NOMO-1 treated with DMSO at 0.1 percent for 48 hours (cell line): Measurements from ENCODE around the gene SYNGR3.
"Not testable (repeated sequence)": the region's sequence is repeated elsewhere in the genome, so short reads cannot be mapped to it uniquely, and the experiment has no call there.

ENCODE experiments used
- DNase-seq: peaks from one replicate; lab custom pipeline; 2025; ENCODE audit not compliant: unreplicated experiment; lab: John Stamatoyannopoulos, UW

The SYNGR3 gene

GRCh38 chr16:2027024-2028010 is 37.5 kb downstream of the SYNGR3 start:
- DNase-seq = no peak

DNA sequence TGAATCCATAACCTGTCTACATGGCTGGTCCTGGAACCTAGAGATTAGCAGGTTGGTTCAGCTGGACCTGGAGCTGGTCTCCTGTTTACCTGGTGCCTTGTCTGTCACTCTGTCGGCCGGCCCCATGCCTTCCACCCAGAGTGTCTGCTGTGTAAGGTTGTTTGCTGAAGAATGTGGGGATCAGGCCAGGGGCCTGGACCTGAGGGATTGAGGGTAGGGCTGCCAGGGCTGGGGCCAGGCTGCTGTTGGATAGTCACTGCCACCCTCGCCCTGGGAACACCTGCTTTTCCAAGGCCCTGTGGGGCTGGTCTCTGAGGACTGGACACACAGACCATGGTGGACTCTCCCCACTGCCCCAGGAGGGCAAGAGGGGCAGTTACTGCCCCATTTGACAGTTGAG is 38.4 kb downstream of the SYNGR3 start:
- no peak for DNase-seq

DNA sequence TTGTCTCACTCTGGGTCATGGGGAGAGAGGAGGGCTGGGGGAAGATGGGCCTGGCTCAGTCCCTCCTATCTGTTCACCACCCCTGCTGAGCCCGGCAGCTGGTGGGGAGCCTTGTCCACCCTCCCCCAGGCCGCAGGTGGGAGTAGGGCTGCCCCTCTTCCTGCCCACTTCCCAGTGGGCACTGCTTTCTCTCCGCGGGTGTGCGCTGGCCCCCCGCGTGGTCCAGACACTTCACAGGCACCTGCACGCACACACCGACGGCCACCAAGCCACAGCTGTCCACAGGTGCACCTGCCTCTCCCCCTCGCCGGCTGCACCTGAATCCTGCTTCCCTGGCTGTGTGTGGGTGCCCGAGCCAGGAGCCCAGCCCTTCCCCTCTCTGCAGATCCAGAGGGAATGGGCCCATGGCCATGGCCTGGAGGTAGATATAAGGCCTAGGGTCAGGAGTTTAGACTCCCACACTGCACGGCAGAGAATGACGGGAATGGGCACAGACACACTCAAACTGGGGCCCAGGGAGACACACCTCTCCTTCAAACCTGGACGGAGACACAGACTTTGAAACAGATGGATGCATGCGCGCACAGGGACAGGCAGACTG is 39.0 kb downstream of the SYNGR3 start:
- no peak for DNase-seq

DNA sequence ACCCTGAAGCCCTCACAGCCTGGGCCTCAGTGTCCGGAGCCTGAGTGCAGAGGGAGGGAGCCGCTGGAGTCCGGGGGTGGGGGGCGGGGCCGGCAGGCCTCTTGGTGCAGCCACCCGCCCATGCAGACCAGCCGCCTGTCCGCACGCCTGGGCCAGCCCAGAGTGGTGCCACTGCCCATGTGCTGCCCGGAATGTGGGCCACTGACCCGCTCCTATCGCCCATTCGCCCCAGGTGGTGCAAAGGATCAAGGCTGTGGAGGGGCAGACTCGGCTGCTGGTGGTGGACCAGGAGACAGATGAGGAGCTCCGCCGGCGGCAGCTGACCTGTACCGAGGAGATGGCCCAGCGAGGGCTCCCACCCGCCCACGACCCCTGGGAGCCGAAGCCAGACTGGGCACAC is 39.6 kb downstream of the SYNGR3 start:
- no peak for DNase-seq

DNA sequence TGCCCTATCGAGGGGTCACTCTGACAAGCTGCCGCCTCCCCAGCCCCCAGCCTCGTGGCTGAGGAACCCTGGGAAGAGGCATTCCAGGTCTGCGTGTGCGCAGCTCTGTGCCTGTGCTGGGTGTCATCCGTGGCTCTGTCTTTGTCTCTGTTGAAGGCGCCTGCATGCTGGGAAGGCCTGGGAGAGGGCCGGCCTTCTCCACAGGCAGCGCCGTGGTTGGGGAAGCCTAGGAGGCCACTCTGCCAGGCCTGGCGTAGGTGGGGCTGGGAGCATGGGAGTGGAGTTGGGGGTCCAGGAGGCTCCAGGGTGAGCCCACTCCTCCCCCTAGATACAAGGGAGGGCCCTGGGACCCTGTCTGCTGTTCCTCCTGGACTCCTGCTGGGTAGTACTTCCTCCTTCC is 40.3 kb downstream of the SYNGR3 start:
- no peak for DNase-seq

DNA sequence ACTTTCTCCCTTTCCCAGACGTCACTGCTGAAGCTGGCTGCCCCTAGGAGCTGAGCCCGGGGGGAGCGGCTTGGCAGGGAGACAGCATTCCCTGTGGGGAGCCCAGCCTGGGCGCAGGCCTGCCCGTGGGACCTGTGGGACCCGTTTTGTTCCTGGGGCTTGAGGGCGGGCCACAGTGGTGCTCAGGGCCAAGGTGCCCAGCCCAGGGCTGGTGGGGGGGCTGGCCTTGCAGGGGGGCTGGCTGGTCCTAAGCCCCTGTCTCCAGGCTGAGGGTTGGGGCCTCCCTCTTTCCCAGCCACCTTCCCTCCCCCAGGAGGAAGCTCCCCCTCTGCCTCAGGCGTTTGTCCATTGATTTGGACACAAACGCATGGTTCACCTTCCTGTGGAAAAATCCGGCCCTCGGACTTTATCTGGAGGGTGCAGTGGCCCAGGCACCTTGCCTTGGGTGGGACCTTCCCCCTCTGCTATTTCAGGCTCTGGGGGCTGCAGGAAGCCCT is 41.4 kb downstream of the SYNGR3 start:
- DNase-seq = no peak

GRCh38 chr16:2032285-2033056 is 42.7 kb downstream of the SYNGR3 start:
- DNase-seq = no peak

GRCh38 chr16:2033057-2033908 is 43.5 kb downstream of the SYNGR3 start:
- no peak for DNase-seq

GRCh38 chr16:2033909-2034695 is 44.3 kb downstream of the SYNGR3 start:
- DNase-seq = not testable (repeated sequence)

GRCh38 chr16:2034696-2035430 is 45.1 kb downstream of the SYNGR3 start:
- DNase-seq = no peak

DNA sequence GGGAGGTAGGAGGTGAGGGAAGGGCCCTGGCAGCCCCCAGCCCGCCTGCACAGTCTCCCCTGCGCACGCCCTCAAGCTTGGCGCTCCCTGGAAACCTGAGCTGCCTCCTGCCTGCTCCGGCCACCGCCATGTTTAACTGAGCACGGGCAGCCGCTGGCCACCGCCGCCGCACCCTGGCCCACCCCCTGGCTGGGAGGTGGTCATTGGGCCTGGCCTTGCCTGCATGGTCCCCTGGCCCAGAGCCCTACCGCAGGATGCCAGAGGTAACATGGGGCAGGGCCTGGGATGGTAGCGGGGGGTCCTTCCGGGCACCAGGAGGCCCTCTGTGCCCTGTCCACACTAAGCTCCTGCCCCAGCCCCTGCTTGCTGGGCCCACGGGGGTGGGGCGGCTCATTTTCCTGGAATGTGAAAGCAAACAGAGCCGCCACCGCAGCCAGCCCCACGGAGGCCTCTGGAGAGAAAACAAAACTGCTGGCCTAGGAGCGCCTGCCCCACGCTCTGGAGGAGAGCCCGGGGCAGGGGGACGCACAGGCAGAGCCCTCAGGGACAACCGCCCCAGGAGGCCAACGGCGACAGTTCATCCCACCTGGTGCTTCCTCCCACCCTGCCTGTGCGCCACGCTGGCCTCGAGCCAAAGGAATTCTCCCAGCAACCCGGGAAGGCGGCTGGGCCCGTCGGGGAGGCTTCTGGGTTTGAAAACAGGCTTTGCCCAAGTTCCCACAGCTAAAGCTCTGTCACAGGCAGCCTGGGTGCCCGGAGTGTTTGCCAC is 45.8 kb downstream of the SYNGR3 start:
- no peak for DNase-seq

DNA sequence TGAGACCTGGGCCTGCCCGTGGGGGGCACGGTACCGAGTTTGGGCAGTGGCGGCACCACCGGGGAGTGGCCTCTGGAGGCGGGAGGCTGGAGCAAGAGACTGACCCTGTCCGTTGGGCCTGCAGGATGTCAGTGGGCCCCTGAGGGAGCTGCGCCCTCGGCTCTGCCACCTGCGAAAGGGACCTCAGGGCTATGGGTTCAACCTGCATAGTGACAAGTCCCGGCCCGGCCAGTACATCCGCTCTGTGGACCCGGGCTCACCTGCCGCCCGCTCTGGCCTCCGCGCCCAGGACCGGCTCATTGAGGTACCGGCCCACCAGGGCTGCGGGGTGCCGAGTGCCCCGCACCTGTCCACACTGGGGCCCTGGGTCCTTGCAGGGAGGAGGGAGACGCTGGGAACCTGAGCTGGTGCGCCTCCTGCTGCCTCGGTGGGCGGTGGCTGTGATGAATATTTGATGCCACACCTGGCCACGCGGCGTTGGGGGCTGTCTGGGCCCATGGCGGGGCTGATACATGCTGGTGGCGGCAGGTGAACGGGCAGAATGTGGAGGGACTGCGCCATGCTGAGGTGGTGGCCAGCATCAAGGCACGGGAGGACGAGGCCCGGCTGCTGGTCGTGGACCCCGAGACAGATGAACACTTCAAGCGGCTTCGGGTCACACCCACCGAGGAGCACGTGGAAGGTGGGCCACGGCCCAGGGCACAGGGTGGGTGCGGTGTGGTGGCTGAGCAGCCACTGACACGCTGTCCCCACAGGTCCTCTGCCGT is 46.6 kb downstream of the SYNGR3 start:
- DNase-seq = no peak

- DNase-seq = no peak
Observed at GRCh38 chr16:2037115-2037514, 47.3 kb downstream of the SYNGR3 start.

DNA sequence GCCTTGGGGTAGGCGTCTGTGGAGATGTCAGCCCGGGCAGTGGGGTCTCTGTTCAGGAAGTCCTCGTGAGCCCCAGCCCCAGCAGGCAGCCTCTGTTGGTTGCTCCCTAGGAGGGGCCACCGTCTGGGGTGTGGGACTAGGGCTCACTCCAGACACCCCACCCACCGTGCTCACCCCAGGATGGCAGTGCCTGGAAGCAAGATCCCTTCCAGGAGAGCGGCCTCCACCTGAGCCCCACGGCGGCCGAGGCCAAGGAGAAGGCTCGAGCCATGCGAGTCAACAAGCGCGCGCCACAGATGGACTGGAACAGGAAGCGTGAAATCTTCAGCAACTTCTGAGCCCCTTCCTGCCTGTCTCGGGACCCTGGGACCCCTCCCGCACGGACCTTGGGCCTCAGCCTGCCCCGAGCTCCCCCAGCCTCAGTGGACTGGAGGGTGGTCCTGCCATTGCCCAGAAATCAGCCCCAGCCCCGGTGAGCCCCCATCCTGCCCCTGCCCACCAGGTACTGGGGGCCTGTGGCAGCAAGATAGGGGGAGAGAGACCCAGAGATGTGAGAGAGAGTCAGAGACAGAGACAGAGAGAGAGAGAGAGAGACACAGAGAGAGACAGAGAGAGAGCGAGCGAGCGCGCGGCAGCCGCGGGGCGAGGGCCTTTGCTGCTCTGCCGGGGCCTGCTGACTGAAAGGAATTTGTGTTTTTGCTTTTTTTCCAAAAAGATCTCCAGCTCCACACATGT is 48.0 kb downstream of the SYNGR3 start:
- DNase-seq = no peak

GRCh38 chr16:2038382-2039231 is 48.8 kb downstream of the SYNGR3 start:
- DNase-seq = no peak
